Body of pancreas (tissue), 4 donors: Measurements from ENCODE around the gene MPDZ. TPM values are rescaled to one million over a fixed set of nuclear protein-coding genes. Genes with fewer than 3 reads are reported as not detected.

Experiments
- ATAC-seq: fragments of 150-250 bp; one replicate; pipeline ENCODE4 v1.9.1; 2016
- DNase-seq, 4 donors: peaks; one replicate each; pipeline ENCODE4 v3.0.0-alpha.2; 2019
- H3K27ac ChIP-seq, 4 donors: fragments of 200-600 bp; sonication (generic); 1 replicate in 3 of 4; 2 replicates in 1 of 4; pipeline versions ENCODE4 v1.5.1 to v1.6.1; 2016 to 2019; ENCODE audit warnings: mild to moderate bottlenecking in 1 of 4, mixed read lengths in 1 of 4, moderate library complexity in 1 of 4
- H3K27me3 ChIP-seq, 2 donors: fragments of 200-600 bp; sonication (generic); one replicate each; pipeline ENCODE4 v1.6.0; 2016; ENCODE audit warnings: mild to moderate bottlenecking in 1 of 2
- H3K36me3 ChIP-seq, 2 donors: fragments of 200-600 bp; sonication (generic); replicated peaks in 1 of 2; 2 replicates each; pipeline ENCODE4 v1.5.1; 2016; ENCODE audit warnings: low read depth in 2 of 2; ENCODE audit not compliant: insufficient read depth in 1 of 2
- H3K4me1 ChIP-seq: fragments of 200-600 bp; sonication (generic); one replicate; pipeline ENCODE4 v1.6.0; 2016
- H3K4me3 ChIP-seq, 2 donors: fragments of 200-600 bp; sonication (generic); 1 replicate in 1 of 2; 2 replicates in 1 of 2; pipeline ENCODE4 v1.5.1; 2016 to 2019
- H3K9me3 ChIP-seq, 3 donors: fragments of 200-600 bp; sonication (generic); 1 replicate in 2 of 3; 2 replicates in 1 of 3; pipeline ENCODE4 v1.5.1; 2016
- CTCF ChIP-seq, 7 experiments: fragments of 450-650 bp in 4 of 7; fragments of 200-600 bp in 3 of 7; sonication (generic) in 3 of 7; IDR thresholded peaks; one replicate each; pipeline ENCODE4 v1.5.1; 2016 to 2019; ENCODE audit warnings: antibody characterized with exemption in 7 of 7
- POLR2A ChIP-seq, 3 donors: fragments of 450-650 bp; IDR thresholded peaks; one replicate each; pipeline ENCODE4 v1.6.1; 2016; ENCODE audit warnings: antibody characterized with exemption in 3 of 3, mild to moderate bottlenecking in 2 of 3
- WGBS, 2 donors: methylation state at CpG; one replicate each; pipeline ENCODE4 v1.1.5; 2017; 5-methylcytosine and 5-hydroxymethylcytosine counted together
- intact Hi-C: fragments of 100-400 bp; cut with DNase I; formaldehyde crosslinking; loops from one replicate; pipeline ENCODE4 v1.15.1; 2023
- total RNA-seq, 2 donors: library from RNA; depleted of rRNA; stranded (reverse); fragments of >200 nt; gene quantifications; one replicate each; pipeline ENCODE4 v1.1.0, GENCODE V29; 2016

MPDZ gene
- total RNA-seq, 2 donors from 2014 or later: 12.5 to 17.1 TPM

GRCh38 chr9:13296972-13297371, 17.5 kb upstream of the MPDZ start:
- no peak overlapping the region for H3K4me3 ChIP-seq
- no peak overlapping the region for H3K27ac ChIP-seq
- no peaks in the 10 kb centered on the region for H3K9me3 ChIP-seq
- intact Hi-C loops: no loop called here
- TF ChIP-seq POLR2A (IDR thresholded peaks at IDR 0.05): no peak
- TF ChIP-seq CTCF (IDR thresholded peaks at IDR 0.05): no peak
- WGBS, 2 donors: 83 to 90% methylated on average over 1 of the region's 1 CpG
- H3K36me3 ChIP-seq: no peaks in the 10 kb centered on the region
- DNase-seq (no peak), ATAC-seq (no peak)
- H3K27me3 ChIP-seq: no peaks in the 10 kb centered on the region
- H3K4me1 ChIP-seq: no peaks in the 10 kb centered on the region

- intact Hi-C loops: no loop called here
- 67 to 78% methylated on average over 1 of the region's 1 CpG for WGBS, 2 donors
- H3K4me1 ChIP-seq: no peaks in the 10 kb centered on the region
- H3K27ac ChIP-seq: no peak overlapping the region
- H3K4me3 ChIP-seq: no peak overlapping the region
- H3K9me3 ChIP-seq: no peaks in the 10 kb centered on the region
- no peak for TF ChIP-seq POLR2A (IDR thresholded peaks at IDR 0.05)
- no peak for TF ChIP-seq CTCF (IDR thresholded peaks at IDR 0.05)
- no peaks in the 10 kb centered on the region for H3K36me3 ChIP-seq
- ATAC-seq: no peak
- no peak for DNase-seq
- no peaks in the 10 kb centered on the region for H3K27me3 ChIP-seq
Measured at GRCh38 chr9:13295556-13295955, 16.1 kb upstream of the MPDZ start.

- WGBS, 2 donors: 45 to 68% methylated on average over 2 of the region's 2 CpGs
- H3K27ac ChIP-seq: no peak overlapping the region
- H3K9me3 ChIP-seq: no peaks in the 10 kb centered on the region
- no peak overlapping the region for H3K4me3 ChIP-seq
- intact Hi-C loops: no loop called here
- no peaks in the 10 kb centered on the region for H3K27me3 ChIP-seq
- ATAC-seq (no peak), DNase-seq (no peak)
- no peaks in the 10 kb centered on the region for H3K4me1 ChIP-seq
- H3K36me3 ChIP-seq: no peaks in the 10 kb centered on the region
- TF ChIP-seq POLR2A (IDR thresholded peaks at IDR 0.05) (no peak), CTCF (IDR thresholded peaks at IDR 0.05) (no peak)
Measured at GRCh38 chr9:13292782-13293181, 13.3 kb upstream of the MPDZ start.

DNA sequence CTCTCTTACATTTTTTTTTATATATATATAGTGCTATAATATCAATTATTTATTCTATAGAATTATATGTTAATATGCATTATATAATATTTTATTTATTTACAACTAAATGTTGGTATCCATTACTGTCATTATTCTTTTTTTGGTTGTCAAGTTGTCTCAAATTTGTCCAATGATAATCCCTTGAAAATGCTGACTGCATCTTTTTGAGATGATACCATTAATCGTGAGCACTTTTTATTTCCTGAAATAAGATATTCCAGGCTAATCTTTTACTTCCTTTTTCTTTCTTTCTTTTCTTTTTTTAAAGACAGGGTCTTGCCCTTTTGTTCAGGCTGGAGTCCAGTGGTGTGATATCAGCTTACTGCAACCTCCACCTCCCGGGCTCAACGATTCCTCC, 12.7 kb upstream of the MPDZ start:
- no peak for TF ChIP-seq POLR2A (IDR thresholded peaks at IDR 0.05)
- no peak for TF ChIP-seq CTCF (IDR thresholded peaks at IDR 0.05)
- no peaks in the 10 kb centered on the region for H3K9me3 ChIP-seq
- H3K4me3 ChIP-seq: no peak overlapping the region
- H3K4me1 ChIP-seq: no peaks in the 10 kb centered on the region
- WGBS, 2 donors: 82 to 86% methylated on average over 3 of the region's 3 CpGs
- no peak for ATAC-seq
- no peaks in the 10 kb centered on the region for H3K27me3 ChIP-seq
- intact Hi-C loops: no loop called here
- H3K36me3 ChIP-seq: no peaks in the 10 kb centered on the region
- DNase-seq: no peak
- no peak overlapping the region for H3K27ac ChIP-seq

DNA sequence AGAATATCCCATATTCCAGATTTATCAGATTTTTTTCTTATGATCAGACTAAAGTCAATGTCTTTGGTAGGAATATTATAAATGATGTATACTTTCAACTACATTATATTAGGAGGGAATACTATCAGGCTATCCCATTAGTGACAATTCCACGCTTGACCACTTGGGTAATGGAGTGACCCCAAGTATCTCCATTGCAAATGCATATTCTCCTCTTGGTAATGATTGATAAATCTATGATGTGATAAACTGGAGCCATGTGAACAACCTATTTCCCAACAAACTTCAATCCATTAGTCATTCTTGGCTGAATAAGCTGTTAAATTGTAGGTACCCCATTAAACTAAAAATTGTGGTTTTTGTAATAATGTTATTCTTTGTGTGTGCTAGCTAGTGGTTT, 12.2 kb upstream of the MPDZ start:
- no peaks in the 10 kb centered on the region for H3K27me3 ChIP-seq
- no peaks in the 10 kb centered on the region for H3K4me1 ChIP-seq
- no peaks in the 10 kb centered on the region for H3K36me3 ChIP-seq
- 63 to 82% methylated on average over 1 of the region's 1 CpG for WGBS, 2 donors
- no peak for TF ChIP-seq CTCF (IDR thresholded peaks at IDR 0.05)
- TF ChIP-seq POLR2A (IDR thresholded peaks at IDR 0.05): no peak
- no peak for DNase-seq
- H3K27ac ChIP-seq: no peak overlapping the region
- ATAC-seq: no peak
- no peak overlapping the region for H3K4me3 ChIP-seq
- H3K9me3 ChIP-seq: no peaks in the 10 kb centered on the region
- intact Hi-C loops: no loop called here
